GM18505 (cell line): Measurements from ENCODE around the gene ZFTA.

Experiments used
- ATAC-seq: cut with Tn5 transposase; IDR thresholded peaks from one replicate; pipeline ENCODE4 v1.9.1; 2021; ENCODE audit not compliant: unreplicated experiment
- POLR2A ChIP-seq: IDR thresholded peaks from 4 replicates; pipeline ENCODE4 v1.6.1; 2011; ENCODE audit warnings: borderline replicate concordance; ENCODE audit not compliant: insufficient read depth, insufficient read length; ENCODE audit errors: extremely low read depth

ZFTA gene

DNA sequence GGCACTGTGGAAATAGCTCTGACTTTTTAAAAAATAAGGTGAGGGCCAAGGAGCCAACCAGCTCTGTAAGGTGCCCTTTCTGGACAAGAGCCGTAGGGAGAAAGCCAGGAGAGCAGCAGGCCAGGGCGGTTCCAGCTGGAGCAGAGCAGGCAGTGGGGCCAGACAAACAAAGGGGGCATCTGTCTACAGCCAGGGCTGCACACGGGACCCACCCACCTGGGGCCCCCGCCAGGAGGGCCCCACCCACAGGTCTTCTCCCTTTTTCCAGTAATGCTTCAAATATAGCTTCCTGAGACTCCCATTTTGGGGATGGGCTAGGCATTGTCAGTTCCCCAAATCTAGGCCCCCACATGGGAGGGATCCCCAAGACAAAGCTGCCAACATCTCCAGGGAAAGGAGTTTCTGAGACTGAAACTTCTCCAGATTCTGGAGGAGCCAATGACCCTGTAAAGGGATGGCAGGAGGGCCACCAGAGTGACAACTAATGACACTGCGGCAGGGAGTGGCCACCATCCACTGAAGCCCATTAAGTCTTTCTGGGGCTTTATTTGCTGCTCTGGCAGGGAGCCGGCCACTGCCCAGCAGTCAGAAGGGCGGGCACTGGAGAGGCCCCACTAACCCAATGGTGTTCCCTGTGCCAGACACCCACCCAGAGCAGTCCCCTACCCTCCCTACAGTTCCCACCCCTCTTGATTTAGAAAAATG, 1.9 kb downstream of the ZFTA start:
- no peak for ATAC-seq

DNA sequence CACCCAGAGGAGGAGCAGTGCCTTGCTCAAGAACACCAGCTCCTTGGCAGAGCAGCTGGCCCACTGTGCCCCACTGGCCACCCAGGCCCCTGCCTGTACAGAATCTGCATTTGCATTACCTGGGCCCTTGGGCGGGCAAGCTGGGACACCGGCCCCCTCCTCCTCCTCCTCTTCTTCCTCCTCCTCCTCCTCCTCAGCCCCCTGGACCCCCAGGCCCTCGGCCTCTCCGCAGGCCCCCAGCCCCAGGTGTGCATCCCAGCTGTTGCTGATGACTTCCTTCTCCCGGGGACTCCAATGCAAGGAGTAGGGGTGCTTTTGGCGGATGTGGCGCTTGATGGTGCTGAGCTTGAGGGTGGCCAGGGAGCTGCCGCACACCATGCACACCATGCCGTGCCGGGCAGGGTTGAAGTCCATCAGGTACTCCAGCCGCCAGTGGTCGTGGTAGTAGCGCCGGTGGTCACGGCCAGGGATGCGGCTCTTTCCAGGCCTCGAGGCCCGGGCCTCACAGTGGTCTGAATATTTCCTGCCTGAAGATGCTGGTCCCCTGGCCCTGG, 2.8 kb downstream of the ZFTA start:
- TF ChIP-seq POLR2A, result no peak
- ATAC-seq, result no peak

More for the DNA sequence above, 1.9 kb downstream of the ZFTA start:
- no peak for TF ChIP-seq POLR2A

DNA sequence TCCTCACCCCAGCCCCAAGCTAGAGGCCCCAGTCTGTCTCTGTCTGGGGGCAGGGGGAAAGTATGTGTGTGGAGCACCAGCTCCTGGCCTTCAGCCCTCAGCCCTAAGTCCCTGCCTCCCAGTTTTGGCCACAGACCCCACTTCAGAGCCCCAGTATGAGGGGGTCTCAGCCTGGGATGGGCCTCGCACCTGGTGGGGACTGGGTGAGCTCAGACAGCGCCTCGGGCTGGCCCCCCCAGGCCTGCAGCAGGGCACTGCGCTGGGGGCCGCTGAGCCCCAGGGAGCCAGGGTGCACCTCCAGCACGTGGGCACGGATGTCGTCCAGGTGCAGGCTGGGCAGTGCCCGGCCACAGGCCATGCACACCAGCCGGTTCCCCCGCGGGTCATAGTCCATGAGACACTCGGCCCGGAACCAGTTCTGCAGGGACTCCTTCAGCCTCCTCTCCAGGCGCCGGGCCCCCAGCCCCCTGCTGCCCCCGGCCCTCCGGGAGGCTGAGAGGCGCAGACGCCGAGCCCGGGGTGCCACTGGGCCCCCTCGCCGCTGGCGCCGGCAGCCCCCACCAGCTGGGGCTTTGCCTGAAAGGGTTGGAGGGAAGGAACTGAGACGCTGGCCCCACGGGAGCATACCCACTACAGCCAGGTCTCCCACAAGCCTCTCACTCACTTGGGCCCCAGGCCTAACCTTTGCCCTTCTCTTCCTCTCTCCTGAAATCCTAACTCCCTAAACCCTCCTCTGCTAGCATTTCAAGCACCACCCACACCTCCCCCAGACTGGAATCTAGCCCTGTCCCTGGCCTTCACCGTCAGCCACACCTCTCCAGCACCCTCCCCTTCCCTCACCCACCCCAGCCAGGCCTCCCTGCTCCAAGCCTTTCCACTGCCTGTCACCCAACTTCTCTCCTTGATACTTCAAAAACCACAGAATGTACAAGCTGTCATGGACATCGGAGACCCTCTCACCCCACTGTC, 3.6 kb downstream of the ZFTA start:
- no peak for TF ChIP-seq POLR2A
- ATAC-seq, result no peak

DNA sequence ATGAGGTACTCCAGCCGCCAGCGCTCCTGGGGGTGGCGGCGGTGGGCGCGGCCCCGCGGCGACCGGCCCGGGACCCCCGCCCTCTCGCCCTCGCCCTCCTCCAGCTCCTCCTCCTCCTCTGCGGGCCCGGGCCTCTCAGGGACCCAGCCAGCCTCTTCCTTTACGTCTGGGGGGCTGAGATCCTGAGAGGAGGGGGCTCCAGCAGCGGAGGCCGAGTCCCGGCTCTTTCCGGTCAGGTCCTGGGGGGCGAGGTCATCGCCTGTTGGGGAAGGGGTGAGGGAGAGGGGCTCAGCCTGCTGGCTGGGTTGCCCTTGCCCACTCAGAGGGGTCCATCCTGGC, 4.3 kb downstream of the ZFTA start:
- TF ChIP-seq POLR2A, result no peak
- ATAC-seq, result no peak

DNA sequence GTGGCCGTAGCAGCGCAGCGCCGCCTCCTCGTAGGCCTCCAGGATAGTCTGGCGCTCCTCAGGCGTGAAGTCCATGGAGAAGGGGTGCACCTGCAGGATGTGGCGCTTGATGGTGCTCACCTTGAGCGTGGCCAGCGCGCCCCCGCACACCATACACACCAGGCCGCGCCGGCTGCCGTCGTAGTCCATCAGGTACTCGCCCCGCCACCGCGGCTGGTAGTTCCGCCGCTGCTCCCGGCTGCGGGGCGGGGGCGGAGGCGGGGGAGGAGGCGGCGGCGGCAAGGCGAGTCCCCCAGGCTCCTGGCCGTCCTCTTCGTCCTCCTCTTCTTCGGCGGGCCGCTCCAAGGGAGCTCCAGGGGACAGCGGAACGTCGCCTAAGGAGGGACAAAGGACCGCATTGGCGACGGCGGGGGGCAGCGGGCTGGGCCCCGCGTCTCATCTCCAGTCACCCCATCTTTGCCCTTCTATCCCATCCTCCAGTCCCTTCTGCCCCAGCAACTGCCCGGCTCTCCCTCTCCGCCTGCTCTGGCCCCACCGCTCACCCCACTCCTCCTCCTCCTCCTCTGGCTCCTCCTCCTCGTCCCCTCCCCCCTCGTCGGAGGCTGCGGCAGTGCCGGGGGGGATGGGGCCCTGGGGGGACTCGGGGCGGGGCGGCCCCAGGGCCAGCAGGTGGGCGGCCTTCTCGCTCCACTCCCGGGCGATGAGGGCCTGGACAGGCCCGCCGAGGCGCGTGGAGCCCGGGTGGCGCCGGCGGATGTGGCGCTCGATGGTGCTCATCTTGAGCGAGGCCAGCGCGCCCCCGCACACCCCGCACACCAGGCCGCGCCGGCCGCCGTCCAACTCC, 4.9 kb downstream of the ZFTA start:
- no peak for TF ChIP-seq POLR2A
- no peak for ATAC-seq

DNA sequence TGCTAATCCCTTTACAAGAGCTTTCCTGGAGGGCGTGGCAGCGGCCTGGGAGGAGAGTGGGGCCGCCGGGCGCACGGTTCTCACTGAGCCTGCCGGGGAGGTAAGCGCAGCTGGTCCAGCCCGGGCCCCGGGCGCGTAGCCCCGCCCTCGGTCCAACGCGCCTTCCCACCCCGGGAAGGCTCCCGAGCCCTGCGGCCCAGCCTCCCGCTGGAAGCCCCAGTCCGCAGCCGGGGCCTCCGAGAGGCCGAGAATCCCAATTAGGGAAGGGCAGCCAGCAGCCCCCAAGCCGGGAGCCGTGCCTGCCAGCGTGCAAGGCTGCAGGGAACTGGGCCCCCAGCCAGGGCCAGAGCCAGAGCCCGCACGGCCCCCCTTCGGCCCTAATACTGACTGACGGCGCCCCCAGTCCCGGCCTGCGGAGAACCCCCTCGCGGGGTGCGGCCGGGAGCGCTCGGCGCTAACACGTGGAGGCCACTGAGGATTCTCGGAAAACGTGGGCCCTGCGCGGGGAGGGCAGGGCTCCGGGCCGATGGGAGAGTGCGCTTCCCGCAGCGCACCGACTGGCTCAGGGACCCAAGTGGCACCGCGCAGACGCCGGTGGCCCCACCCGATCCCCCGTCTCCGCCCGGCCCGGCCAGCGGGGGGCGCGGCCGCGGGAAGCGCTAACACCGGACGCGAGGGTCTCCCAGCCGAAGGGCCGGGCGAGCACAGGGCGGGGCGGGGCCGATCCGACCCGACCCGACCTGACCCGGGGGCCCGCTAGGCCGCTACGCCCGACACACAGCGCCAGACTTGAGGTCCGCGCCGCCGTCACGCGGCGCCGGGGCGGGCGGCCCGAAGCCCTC, 5.7 kb downstream of the ZFTA start:
- ATAC-seq, result no peak
- TF ChIP-seq POLR2A, result no peak

DNA sequence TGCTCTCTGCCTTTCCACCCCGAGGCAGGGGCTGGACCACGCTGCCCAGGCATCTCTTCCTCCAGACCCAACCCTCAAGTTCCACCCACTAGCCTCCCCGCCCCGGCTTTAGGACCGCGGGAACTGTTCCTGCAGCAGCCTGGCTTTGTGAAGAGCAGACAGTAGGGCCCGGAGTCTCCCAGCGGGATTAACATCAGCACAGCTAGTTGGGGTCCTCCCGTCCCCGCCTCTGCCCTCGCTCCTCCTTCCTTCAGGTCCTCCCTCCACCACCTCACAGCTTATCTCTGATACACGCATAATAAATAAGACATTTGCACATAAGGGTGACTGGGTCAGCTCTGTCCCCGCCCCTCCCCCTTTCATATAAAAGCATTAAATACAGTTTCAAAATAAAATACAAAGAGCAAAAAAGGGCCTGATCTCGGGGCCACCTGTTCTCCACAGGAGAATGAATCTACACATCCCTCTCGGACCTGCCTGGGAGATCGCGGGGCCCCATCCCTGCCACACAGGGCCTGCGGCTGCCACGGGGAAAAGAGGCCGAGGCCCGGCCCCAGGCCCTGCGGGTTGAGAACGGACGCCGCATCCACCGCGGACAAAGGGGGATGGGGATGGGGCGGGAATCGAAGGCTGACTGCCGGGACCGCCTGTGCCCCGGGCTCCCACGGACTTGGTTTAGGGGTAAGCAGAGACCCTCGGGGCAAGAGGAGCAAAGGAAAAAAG, 6.5 kb downstream of the ZFTA start:
- ATAC-seq, result no peak
- TF ChIP-seq POLR2A, result no peak

DNA sequence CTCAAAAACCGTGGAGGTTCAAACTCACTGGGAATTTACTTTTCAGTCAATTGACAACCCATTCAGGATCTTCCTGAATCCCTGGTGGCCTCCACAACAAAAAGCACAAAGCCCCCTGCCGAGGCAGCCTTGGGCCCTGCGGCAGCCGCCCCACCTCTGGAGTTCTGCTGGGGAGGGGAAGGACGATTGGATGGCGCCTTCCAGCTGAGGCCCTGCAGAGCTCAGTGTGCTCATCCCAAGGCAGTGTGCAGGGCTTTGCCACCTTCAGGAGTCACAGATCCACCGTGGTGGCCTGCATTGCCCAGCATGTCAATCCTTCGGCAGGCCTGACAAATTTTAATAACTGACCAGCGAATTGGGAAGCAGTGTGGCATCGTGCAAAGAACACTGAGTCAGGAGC, 7.4 kb downstream of the ZFTA start:
- no peak for TF ChIP-seq POLR2A
- ATAC-seq, result no peak

DNA sequence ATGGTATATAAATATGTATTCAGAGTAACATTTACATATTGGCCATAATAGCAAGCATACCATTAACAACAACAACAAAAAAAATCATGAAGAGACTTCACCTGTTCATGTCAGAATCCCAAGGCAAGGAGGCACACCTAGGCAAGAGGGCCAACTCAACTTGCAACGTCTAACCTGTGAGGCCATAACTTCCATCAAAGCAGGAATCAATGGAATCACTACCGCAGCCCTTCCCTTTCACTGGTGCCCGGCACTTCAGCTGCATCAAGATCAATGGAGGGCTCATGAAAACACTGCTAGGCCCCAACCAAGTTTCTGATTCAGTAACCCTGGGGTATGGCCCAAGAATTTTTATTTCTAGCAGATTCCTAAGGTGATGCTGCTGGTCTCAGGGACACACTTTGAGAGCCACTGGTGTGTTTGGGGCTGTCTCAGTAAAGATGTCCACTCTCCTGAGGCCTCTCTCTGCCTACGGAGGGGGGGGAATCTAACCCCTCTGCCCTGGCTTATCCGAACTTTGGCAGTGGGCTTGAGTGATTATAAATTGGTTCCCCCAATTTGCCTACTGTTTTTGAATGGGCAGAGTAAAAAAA, 8.0 kb downstream of the ZFTA start:
- no peak for TF ChIP-seq POLR2A
- no peak for ATAC-seq

DNA sequence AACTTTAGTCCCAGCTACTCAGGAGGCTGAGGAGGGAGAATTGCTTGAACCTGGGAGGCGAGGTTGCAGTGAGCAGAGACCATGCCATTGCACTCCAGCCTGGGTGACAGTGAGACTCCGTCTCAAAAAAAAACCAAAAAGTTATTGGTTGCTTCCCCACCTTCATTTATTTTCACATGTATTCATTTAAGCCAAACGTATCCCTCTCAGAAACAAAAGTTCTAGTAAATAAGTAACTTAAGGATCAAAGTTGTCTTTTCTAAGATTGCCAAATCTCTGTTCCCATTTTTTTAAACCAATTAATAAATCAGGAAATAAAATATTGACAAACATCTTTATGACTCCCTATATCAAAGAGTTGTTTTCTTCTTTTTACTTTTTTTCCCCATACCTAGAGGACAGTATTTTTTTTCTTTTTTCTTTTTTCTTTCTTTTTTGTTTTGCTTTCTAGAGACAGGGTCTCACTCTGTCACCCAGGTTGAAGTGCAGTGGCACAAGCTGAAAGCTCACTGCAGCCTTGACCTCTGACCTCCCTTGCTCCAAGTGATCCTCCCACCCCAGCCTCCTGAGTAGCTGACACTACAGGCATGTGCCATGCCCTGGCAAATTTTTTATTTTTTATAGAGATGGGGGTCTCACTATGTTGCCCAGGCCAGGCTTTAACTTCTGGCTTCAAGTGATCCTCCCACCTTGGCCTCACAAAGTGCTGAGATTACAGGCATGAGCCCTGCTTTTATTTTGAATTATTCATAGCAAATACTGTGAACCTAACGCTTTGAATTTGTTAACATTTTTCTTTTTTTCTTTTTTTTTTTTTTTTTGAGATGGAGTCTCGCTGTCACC, 11.4 kb downstream of the ZFTA start:
- ATAC-seq, result no peak

More for the DNA sequence above, 11.4 kb downstream of the ZFTA start:
- TF ChIP-seq POLR2A, result no peak
